MCF 10A (cell line): ENCODE measurements around the gene CYP19A1. TPM values are rescaled to one million over a fixed set of nuclear protein-coding genes. Genes with fewer than 3 reads are reported as not detected.

Experiments
- BruUV-seq: library from RNA; stranded (reverse); fragments of 400-500 nt; replicated peaks from 2 replicates; lab custom pipeline; 2021; lab: Mats Ljungman, UMichigan
- CTCF ChIA-PET: fragments of 300-600 bp; sonication (Branson Sonifier 250); formaldehyde crosslinking; extraction: SDS; loops from one replicate; lab custom pipeline; 2021; ENCODE audit warnings: antibody characterized with exemption, inconsistent platforms; lab: Yijun Ruan, JAX
- POLR2A ChIA-PET: fragments of 300-600, 350-650 bp; sonication (Branson Sonifier 250); formaldehyde crosslinking; extraction: SDS; loops from one replicate; lab custom pipeline; 2020; ENCODE audit warnings: antibody characterized with exemption, inconsistent platforms; lab: Yijun Ruan, JAX
- DNase-seq: peaks from one replicate; pipeline ENCODE4 v3.0.0-alpha.2; 2018; ENCODE audit not compliant: unreplicated experiment
- H3K27ac Mint-ChIP-seq: one replicate; pipeline ENCODE4 v1.8.0; 2022; ENCODE audit warnings: mild to moderate bottlenecking, low read depth, mixed read lengths; ENCODE audit not compliant: unreplicated experiment
- H3K27me3 Mint-ChIP-seq: one replicate; pipeline ENCODE4 v1.8.0; 2022; ENCODE audit warnings: mixed read lengths; ENCODE audit not compliant: insufficient read depth, unreplicated experiment
- H3K36me3 Mint-ChIP-seq: one replicate; pipeline ENCODE4 v1.8.0; 2022; ENCODE audit warnings: mild to moderate bottlenecking, moderate library complexity, mixed read lengths; ENCODE audit not compliant: insufficient read depth, unreplicated experiment
- H3K4me1 Mint-ChIP-seq: one replicate; pipeline ENCODE4 v1.8.0; 2022; ENCODE audit warnings: mixed read lengths; ENCODE audit not compliant: insufficient read depth, unreplicated experiment
- H3K4me3 Mint-ChIP-seq: one replicate; pipeline ENCODE4 v1.8.0; 2022; ENCODE audit warnings: mild to moderate bottlenecking, moderate library complexity, mixed read lengths; ENCODE audit not compliant: unreplicated experiment
- H3K9me3 Mint-ChIP-seq: one replicate; pipeline ENCODE4 v1.8.0; 2022; ENCODE audit warnings: mixed read lengths; ENCODE audit not compliant: unreplicated experiment
- CTCF ChIP-seq: fragments of 200-600 bp; IDR thresholded peaks from one replicate; pipeline ENCODE4 v1.8.0; 2022; ENCODE audit warnings: antibody characterized with exemption, mild to moderate bottlenecking; ENCODE audit not compliant: unreplicated experiment
- intact Hi-C: fragments of 100-400 bp; cut with micrococcal nuclease; formaldehyde crosslinking; loops from 2 replicates; pipeline ENCODE4 v1.14.1; 2022
- total RNA-seq: library from RNA; stranded (reverse); gene quantifications from 2 replicates; pipeline ENCODE4 v1.2.3, GENCODE V29; 2022

Gene CYP19A1
- total RNA-seq, 1 experiment from 2014 or later = not detected

DNA sequence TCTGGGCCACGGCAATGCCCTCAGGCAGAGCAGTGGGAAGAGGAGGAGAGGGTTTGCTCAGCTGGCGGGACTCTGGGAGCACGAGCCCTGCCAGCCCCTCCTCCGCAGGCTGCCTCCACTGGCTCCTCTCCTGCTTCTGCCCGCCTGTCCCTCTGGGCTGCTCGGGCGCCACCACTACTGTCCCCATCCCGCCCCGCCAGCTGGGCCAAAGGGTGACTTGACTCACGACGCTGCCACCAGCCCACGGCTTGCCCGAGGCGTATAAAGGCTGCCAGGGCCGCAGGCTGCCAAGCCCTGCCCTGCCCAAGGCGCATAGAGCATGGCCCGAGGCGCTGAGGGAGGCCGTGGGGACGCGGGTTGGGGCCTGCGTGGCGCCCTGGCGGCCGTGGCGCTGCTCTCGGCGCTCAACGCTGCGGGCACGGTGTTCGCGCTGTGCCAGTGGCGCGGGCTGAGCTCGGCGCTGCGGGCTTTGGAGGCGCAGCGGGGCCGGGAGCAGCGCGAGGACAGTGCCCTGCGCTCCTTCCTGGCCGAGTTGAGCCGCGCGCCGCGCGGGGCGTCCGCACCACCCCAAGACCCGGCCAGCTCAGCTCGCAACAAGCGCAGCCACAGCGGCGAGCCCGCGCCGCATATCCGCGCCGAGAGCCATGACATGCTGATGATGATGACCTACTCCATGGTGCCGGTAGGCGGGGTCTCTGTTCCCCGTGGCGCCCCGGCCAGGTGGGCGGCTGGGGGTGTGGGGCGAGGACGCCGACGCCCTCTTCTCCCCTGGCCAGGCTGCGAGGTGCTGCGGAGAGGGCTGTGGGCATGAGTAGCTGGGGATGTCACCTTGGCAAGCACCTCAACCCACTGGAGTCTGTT, 3.2 kb upstream of the CYP19A1 start, which contains the start of gene GLDN:
Gene GLDN (plus strand): TSS at position 290 of the 861 bp plus-strand sequence. CDS start 30 bp downstream, at position 320.
- CTCF ChIA-PET = no interaction called here
- BruUV-seq = no TSS peak
- POLR2A ChIA-PET = no interaction called here

DNA sequence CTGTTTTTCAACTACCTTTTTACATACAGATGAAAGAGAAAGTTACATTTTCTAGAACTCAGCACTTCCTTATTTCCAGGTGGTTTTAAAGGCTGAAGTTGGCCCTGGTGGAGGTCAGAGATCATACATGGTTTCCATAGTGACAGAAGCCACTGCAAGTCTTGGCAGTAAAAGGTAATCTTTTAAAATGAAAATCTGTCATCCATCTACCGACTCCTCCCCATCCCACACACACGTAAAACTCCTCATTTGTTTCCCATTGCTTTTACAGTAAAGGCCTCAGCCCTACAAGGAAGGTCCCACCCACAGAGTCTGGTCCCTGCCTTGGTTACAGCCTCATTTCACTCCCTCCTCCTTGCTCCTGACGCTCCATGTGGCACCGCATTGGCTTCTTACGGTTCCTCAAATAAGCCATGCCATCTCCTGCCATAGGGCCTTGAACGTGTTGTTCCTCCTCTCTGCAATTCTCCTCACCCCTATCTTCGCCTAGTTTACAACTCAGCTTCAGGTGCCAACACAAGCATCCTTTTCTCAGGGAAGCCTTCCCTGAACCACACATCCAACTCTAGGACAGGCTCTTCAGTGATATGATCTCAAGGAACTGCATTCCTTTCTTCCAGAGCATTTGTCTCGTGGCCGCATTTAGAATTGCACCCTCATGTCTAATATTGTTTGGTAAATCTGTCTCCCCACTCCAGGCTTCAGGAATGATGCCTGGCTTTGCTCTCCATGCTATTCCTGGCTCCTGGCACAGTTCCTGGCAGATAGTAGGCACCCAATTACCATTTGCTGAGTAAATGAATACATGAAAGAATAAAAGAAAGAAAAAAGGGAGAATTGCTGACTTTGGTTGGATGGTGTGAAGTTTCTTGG, 2.6 kb downstream of the CYP19A1 start:
- intact Hi-C loops = no loop called here
- Mint-ChIP-seq H3K27me3 (no peaks in the 10 kb centered on the region), H3K9me3 (no peaks in the 10 kb centered on the region), H3K4me3 (no peak overlapping the region), H3K4me1 (no peaks in the 10 kb centered on the region), H3K36me3 (no peaks in the 10 kb centered on the region), H3K27ac (no peak overlapping the region)
- TF ChIP-seq CTCF = no peak
- BruUV-seq = no TSS peak
- no peak for DNase-seq
- ChIA-PET CTCF (no interaction called here), POLR2A (interaction anchor here (0.7 kb wide), 1 partner anchor 203 kb away, joined by 4 read pairs; no protein-coding TSS in a partner anchor)

More for the DNA sequence above, 3.2 kb upstream of the CYP19A1 start, which contains the start of gene GLDN:
- H3K4me3 Mint-ChIP-seq = no peak within 1 kb of the TSS
- DNase-seq = no peak
- H3K27ac Mint-ChIP-seq = no peak within 1 kb of the TSS
- H3K9me3 Mint-ChIP-seq = no peaks in the 10 kb centered on the region
- H3K4me1 Mint-ChIP-seq = no peaks in the 10 kb centered on the region
- H3K27me3 Mint-ChIP-seq = no peaks in the 10 kb centered on the region
- H3K36me3 Mint-ChIP-seq = no peaks in the 10 kb centered on the region
- no peak for TF ChIP-seq CTCF
- intact Hi-C loops = no loop called here

DNA sequence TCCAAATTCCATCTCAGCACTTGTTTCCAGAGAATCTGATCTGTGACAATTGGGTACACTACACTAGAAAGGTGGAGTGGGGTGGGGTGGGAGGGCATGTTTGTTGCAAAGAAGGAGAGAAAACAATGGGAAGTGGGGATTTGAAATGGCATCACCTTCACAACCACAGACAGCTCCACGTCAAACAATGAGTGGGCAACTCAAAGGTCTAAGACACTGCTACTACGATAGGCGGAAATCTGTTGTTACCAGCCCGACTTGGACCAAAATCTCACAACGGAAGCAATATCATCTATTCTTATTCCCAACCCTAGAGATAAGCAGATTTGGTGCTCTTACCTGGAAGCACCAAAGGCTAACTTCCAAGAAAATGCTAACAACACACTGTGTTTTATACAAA, 3.3 kb downstream of the CYP19A1 start:
- DNase-seq = no peak
- intact Hi-C loops = no loop called here
- no peak for TF ChIP-seq CTCF
- no TSS peak for BruUV-seq
- no peak overlapping the region for H3K27ac Mint-ChIP-seq
- H3K4me3 Mint-ChIP-seq = no peak overlapping the region
- no peaks in the 10 kb centered on the region for H3K4me1 Mint-ChIP-seq
- no peaks in the 10 kb centered on the region for H3K36me3 Mint-ChIP-seq
- no peaks in the 10 kb centered on the region for H3K9me3 Mint-ChIP-seq
- CTCF ChIA-PET = interaction anchor here (1.0 kb wide), 1 partner anchor 44 kb away, joined by 3 read pairs; no protein-coding TSS in a partner anchor
- POLR2A ChIA-PET = no interaction called here
- H3K27me3 Mint-ChIP-seq = no peaks in the 10 kb centered on the region

DNA sequence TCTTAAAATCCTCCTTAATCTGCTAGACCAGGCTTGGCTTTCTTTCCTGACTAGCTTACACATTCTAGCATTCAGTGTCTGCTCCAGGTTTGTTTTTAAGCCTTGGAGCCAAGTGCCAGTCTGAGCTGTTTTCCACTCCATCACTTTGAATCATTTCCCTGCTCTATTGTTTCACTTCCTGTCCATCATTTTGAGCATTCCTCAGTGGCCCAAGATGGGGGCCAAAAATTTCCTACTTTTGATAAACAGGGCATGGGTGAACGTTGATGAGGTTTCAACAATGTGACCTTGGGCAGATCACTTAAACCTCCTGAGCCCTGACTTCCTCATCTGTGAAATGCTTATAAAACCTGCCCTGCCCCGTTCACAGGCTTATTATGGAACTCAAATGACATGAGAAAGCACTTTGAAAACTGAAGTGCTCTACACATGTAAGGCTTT, 4.4 kb downstream of the CYP19A1 start:
- Mint-ChIP-seq H3K4me1 (no peaks in the 10 kb centered on the region), H3K27ac (no peak overlapping the region), H3K27me3 (no peaks in the 10 kb centered on the region), H3K36me3 (no peaks in the 10 kb centered on the region), H3K9me3 (no peaks in the 10 kb centered on the region), H3K4me3 (no peak overlapping the region)
- no peak for TF ChIP-seq CTCF
- no TSS peak for BruUV-seq
- intact Hi-C loops = no loop called here
- ChIA-PET CTCF (interaction anchor here (1.0 to 1.5 kb wide), 2 partner anchors 45 to 69 kb away, joined by 3 to 6 read pairs; no protein-coding TSS in a partner anchor), POLR2A (no interaction called here)
- no peak for DNase-seq
